SH-SY5Y (cell line): ENCODE data around the gene TMEM135.

Experiments
- GATA2 ChIP-seq: IDR thresholded peaks from 2 replicates; pipeline ENCODE4 v1.6.1; 2011; ENCODE audit warnings: mild to moderate bottlenecking, low read depth, low read length
- GATA3 ChIP-seq: IDR thresholded peaks from 2 replicates; pipeline ENCODE4 v1.6.1; 2011; ENCODE audit warnings: low read depth, mild to moderate bottlenecking, low read length, moderate library complexity

The TMEM135 gene

DNA sequence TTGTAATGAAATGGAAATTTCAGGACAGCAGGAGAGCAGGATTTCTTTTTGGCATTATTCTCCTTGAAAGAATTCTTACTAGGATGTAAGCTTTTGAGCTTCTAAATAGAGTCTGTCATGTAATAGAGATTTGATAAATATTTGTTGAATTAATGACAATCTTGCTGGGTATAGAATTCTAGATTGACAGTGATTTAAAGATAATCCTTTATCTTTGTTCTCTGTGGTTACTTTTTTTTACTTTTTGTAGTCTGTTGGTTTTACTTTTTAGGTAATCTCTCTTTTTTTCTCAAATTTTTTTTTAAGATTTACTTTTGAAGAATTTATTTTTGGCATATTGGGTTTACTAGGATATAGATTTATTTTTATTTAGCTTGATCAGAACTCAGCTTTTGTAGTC is 54.8 kb downstream of the TMEM135 start:
- TF ChIP-seq GATA2, result no peak
- no peak for TF ChIP-seq GATA3

DNA sequence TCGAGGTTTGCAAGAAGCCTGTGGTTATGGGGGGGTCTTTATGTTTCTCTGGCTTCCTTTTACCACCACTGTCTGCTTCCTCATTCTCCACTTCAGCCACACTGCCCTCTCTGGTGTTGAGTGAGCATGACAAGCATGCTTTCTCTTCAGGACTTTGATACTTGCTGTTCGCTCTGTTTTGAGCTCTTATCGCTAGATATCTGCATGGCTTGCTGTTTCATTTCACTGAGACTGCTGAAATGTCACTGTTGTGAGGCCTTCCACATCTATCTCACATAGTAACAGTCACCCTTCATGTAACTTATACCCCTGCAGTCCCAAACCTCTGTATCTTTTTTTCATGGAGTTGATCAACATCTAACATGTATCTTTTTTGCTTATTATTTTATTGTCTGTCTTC is 59.8 kb downstream of the TMEM135 start:
- TF ChIP-seq GATA3 (peak; percentile 88), GATA2 (peak; percentile 93)

DNA sequence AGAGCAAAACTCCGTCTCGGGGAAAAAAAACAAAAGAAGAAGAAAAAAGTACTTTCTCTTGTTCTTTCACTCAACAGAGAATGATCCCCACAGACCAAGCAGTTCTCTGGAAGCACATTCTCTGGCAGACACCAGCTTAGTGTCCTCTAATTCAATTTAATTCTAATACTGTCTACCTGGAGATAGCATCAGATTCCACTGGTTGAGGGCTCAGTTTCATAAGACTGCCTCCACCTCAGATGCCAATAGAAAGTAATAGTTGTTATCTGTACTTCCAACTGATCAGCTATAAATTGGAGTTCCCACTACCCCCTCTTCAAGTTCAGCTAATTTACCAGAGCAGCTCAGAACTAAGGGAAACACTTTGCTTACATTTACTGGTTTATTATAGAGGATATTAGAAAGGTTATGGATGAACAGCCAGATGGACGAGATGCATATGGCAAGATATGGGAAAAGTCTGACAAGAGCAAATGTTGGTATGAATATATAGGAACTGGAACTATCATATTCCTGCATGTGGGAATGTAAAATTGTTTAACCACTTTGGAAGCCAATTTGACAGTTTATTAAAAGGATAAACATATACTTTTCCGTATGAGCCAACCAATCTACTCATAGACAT is 64.3 kb downstream of the TMEM135 start:
- TF ChIP-seq GATA2, result peak; percentile 29; the same call in 1 of the 2 replicates
- peak; percentile 61 for TF ChIP-seq GATA3

DNA sequence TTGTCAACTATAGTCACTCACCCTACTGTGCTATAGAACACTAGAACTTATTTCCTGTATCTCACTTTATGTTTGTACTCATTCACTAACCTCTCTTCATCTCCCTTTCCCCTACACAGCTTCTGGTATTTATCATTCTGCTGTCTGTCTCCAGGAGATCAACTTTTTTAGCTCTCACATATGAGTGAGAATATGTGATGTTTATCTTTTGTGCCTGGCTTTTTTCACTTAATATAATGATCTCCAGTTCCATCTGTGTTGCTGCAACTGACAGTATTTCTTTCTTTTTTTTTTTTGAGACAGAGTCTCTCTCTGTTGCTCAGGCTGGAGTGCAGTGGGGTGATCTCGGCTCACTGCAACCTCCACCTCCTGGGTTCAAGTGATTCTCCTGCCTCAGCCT is 68.1 kb downstream of the TMEM135 start:
- TF ChIP-seq GATA2, result peak; percentile 71
- TF ChIP-seq GATA3, result peak; percentile 67; the same call in 1 of the 2 replicates

DNA sequence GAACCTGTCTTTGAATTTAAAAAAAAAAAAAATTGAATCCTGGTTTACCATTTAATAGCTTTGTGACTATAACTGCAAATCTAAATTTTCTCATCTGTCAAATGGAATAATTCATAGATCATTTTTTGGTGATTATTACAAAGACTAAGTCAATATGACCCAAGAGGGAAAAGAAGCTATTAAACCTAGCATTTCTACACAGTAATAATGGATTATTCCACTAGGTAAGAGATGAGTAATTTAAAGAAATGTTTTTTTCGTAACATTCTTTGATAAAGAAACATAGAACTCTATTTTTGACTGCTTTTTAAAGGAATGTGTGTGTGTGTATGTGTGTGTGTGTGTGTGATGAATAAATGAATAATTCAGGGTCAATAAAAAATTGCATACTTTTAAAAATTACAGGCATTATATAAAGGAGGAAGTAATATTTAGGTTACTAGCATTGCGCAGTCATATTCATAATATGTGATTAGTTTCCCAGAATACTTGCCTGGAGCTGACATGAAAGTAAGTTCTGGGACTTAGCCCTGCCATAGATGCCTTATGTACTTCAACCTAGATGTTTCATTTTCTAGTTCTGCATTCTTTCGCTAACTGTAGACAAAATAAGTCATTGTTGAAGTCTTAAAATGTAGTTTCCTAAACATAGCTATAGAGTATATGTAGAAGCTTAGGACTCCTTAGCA is 72.9 kb downstream of the TMEM135 start:
- TF ChIP-seq GATA2 (no peak), GATA3 (no peak)

DNA sequence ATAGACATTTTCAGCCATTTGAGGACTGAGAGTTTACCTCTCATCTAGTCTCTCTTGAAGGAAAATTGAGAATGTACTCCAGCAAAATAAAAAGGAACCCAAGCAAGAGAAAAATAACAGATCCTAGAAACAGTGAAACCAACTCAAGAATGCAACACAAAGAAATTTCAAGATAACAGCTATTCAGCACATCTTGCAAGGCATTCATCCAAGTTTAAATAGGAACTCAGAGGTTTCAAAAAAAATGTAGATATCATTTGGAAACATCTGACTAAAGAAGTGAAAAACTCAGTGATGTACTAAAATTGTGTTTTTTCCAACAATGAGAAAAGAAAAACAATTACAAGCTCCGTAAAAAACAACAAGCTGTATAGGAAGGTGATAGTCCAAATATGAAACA is 76.4 kb downstream of the TMEM135 start:
- TF ChIP-seq GATA2, result no peak
- TF ChIP-seq GATA3, result no peak

DNA sequence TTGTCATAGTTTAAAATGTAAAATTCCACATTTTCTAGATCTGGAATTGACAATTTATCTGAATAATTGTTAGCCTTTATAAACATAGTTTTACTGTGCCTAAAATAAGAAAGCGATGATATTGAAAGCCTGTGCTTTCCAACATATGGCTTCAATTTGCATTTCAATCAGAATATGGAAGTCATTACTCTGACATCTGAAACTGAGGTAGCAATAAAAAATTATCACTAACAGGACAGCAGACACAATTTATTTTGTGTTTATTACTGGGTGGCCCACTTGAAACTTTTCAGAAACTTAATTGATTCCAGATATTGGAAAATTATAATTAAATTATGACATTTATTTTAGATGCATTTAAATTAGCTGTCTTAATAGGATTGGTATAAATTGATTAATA is 78.5 kb downstream of the TMEM135 start:
- no peak for TF ChIP-seq GATA3
- no peak for TF ChIP-seq GATA2

DNA sequence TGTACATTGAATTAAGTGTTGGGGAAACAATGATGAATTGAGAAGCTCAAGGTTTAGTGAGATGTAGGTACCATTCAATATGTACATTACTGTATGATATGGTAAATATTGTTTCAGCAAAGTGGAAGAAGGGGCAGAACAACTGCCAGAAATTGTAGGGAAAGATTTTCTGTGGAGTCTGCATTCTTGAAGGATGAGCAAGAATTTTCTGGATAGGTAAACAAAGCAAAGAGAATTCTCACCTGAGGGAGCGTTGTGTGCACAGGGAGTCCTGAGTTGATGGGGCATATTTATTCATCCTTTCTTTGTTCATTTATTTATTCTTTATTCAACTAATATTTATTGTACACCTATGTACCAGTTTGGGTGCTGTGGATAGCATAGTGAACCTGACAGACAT is 83.2 kb downstream of the TMEM135 start:
- TF ChIP-seq GATA2 (no peak), GATA3 (no peak)

DNA sequence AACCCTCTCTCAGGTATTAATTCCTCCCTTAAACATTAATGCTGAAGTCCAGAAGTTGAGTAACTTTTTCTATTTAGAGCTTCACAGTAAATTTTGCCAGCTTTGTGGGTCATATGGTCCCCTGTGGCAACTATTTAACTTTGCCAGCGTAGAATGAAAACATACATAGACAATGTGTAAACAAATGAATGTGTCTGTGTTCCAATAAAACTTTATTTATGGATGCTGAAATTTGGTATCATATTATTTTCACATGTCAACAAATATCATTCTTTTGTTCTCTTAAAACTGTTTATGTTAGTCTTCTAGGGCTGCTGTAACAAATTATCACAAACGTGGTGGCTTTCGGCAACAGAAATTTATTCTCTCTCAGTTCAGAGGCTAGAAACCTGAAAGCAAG is 85.1 kb downstream of the TMEM135 start:
- TF ChIP-seq GATA3 (no peak), GATA2 (no peak)

DNA sequence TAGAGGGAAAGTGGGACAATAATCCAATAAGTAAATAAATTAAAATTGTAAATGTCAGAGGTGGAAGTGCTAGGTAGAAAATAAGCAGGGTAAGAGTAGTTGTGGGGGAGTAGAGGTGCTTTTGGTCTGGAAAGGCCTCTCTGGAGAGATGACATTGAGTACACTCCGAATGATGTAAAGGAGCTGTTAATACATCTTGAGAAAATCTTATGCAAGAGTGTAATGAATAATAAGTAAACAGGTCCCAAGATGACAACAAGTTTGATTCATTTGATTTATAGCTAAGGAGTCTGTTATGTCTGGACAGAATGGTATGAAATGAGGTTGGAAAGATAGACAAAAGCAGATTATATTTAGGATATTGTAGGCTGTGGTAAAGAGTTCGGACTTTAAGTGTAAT is 87.5 kb downstream of the TMEM135 start:
- no peak for TF ChIP-seq GATA3
- TF ChIP-seq GATA2, result no peak

DNA sequence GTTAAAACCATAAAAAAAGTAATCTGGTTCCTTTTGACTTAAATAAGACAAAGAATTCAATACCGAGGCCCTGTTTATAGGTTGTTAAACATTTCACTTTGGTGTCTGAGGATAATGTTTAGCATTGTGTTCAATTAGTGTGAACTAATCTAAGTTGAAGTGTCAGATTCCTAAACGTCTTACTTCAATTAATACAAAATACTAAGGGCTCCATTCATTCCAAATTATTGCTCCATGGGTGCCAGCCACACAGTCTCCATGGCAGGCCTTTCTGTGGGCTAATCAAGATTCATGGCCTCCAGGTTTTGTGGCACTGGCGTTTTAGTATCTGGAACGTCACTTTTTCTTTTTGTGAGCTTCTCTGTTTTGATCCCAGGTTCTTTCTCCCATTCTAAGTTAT is 89.4 kb downstream of the TMEM135 start:
- TF ChIP-seq GATA2 (no peak), GATA3 (no peak)

DNA sequence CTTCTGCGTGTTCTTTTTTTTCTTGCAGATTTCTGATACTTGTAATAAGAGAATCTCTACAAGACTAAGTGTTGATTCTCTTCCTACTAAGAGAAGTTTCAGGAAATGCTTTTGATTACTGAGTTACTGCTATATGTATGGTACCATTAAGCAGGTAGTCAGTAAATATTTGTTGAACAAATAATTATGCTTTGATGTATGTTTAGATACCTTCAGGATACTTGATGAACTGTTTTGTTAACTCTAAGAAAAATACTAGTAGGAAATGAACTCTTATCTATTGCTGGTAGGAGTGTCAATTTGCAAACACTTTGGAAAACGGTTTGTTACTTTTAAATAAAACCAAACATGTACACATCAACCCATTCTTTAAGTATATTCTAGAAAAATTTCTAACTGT is 90.6 kb downstream of the TMEM135 start:
- no peak for TF ChIP-seq GATA3

DNA sequence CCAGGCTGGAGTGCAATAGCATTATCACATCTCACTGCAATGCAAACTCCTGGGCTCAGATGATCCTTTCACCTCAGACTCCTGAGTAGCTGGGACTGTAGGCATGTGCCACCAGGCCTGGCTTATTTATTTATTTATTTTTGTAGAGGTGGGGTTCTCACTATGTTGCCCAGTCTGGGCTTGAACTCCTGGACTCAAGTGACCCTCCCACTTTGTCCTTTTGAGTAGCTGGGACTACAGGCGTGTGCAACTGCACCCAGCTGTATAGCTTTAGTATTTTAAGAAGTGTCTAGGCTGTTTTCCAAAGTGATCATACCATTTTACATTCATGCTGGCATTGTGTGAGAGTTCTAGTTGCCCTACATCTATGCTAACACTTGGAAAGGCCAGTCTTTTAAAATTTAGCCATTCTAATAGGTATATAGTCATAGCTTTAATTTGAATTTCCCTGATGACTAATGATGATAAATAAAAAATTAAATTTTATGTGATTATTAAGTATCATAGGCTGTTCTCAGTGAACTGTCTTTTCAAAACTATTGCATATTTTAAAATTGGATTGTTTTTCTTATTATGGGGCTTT is 96.9 kb downstream of the TMEM135 start:
- no peak for TF ChIP-seq GATA2
- TF ChIP-seq GATA3, result no peak

DNA sequence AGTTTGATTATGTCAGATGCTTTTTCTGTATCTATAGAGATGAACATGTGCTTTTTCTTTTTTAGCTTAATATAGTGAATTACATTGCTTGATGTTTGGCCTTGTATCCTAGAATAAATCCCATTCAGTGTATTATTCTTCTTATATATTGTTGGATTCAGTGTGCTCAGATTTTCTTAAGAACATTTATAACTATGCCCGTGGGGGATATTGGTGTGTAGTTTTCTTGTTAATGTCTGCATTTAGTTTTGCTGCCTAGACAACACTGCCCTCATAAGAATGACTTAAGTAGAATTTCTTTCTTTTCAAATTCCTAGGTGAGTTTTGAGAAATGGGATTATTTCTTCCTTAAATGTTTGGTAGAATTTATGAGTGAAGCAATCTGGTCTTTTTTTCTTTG is 98.5 kb downstream of the TMEM135 start:
- no peak for TF ChIP-seq GATA2
- no peak for TF ChIP-seq GATA3

DNA sequence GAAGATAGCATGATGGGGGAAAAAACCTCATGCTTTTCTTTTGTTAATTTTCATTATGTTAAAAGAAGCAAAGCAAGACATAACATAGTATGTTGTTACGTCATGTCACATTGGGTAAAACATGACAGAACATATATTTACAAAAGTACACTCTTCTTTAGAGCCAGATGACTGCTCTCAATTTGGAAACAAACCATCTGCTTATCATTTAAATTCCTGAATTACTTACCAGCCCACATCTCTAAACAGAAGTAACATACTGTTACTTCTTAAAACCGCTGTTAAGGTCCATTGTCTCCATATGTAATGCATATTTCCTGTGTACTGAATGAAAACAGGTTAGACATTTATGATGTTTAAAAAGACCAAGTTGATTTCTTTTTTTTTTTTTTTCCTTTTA is 100.0 kb downstream of the TMEM135 start:
- TF ChIP-seq GATA3 (no peak), GATA2 (no peak)

DNA sequence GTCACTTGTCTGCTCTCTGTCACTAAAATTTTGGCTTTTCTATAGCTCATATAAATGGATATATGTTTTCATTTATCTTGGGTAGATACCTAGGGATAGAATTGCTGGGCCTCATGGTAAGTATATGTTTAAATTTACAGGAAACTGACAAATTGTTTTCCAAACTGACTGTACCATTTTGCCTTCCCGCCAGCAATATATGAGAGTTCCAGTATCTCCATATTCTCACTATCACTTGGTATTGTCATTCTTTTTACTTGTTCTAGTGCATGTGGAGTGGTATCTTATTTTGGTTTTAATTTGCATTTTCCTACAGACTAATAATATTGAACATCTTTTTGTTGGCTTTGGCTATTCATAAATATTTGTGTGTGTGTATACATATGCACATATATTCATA is 101.7 kb downstream of the TMEM135 start:
- TF ChIP-seq GATA3 (no peak), GATA2 (no peak)
